Esophagus muscularis mucosa (tissue), 4 donors: ENCODE data around the gene CHD2.

ENCODE experiments used
- CTCF ChIP-seq, 3 experiments: fragments of 200-600 bp in 2 of 3; fragments of 450-650 bp in 1 of 3; sonication (generic) in 2 of 3; IDR thresholded peaks; one replicate each; pipeline ENCODE4 v1.5.1; 2017 to 2019; ENCODE audit warnings: antibody characterized with exemption in 3 of 3, mild to moderate bottlenecking in 2 of 3, moderate library complexity in 1 of 3
- EP300 ChIP-seq: sonication (generic); formaldehyde crosslinking; IDR thresholded peaks from one replicate; pipeline ENCODE4 v1.6.1; 2017; ENCODE audit warnings: antibody characterized with exemption
- POLR2A ChIP-seq: fragments of 450-650 bp; IDR thresholded peaks from one replicate; pipeline ENCODE4 v1.6.1; 2017; ENCODE audit warnings: antibody characterized with exemption, moderate library complexity, mild to moderate bottlenecking, low read depth
- POLR2AphosphoS5 ChIP-seq, 2 donors: sonication (generic); formaldehyde crosslinking; IDR thresholded peaks; one replicate each; pipeline ENCODE4 v1.6.1; 2017; ENCODE audit warnings: antibody characterized with exemption in 2 of 2

GRCh38 chr15:92864127-92864814 lies 35.9 kb upstream of the CHD2 start:
- TF ChIP-seq CTCF (IDR thresholded peaks at IDR 0.05) (no peak), POLR2AphosphoS5 (IDR thresholded peaks at IDR 0.05) (no peak), EP300 (no peak), POLR2A (no peak)
